ENCODE measurements around the gene ENTR1. TPM values are rescaled to one million over a fixed set of nuclear protein-coding genes. Genes with fewer than 3 reads are reported as not detected.

Gene ENTR1
- 10 to 100 TPM; 45.2 to 55.1 (median 54.5) TPM for polyA plus RNA-seq (ENCODE audit: insufficient read length in 3 of 3)
- long read RNA-seq, donor 1, partial matches to known transcripts: 0 of 4 reads
- long read RNA-seq, donor 1, other reads (novel, unspliced or antisense): 0 of 4 reads
- long read RNA-seq, donor 2, transcript ENTR1-204 (8 exons, 2,129 nt): major isoform, 5 of 7 reads
- long read RNA-seq, donor 2, partial matches to known transcripts: 0 of 7 reads
- long read RNA-seq, donor 2, other reads (novel, unspliced or antisense): 0 of 7 reads
- long read RNA-seq, donor 3, partial matches to known transcripts: 0 of 7 reads
- long read RNA-seq, donor 3, other reads (novel, unspliced or antisense): 0 of 7 reads
- long read RNA-seq, donor 4, transcript ENTR1-204 (8 exons, 2,129 nt): major isoform, 7 of 10 reads
- long read RNA-seq, donor 4, partial matches to known transcripts: 0 of 10 reads
- long read RNA-seq, donor 4, other reads (novel, unspliced or antisense): 0 of 10 reads
- long read RNA-seq, donor 5, partial matches to known transcripts: 7 of 10 reads
- long read RNA-seq, donor 5, other reads (novel, unspliced or antisense): 0 of 10 reads
- long read RNA-seq, donor 6, partial matches to known transcripts: 0 of 3 reads
- long read RNA-seq, donor 6, other reads (novel, unspliced or antisense): 0 of 3 reads
- long read RNA-seq, donor 7, transcript ENTR1-204 (8 exons, 2,129 nt): major isoform, 5 of 12 reads
- long read RNA-seq, donor 7, partial matches to known transcripts: 0 of 12 reads
- long read RNA-seq, donor 7, other reads (novel, unspliced or antisense): 0 of 12 reads
- long read RNA-seq, donor 8, partial matches to known transcripts: 0 of 5 reads
- long read RNA-seq, donor 8, other reads (novel, unspliced or antisense): 0 of 5 reads
- long read RNA-seq, donor 9, partial matches to known transcripts: 0 of 3 reads
- long read RNA-seq, donor 9, other reads (novel, unspliced or antisense): 0 of 3 reads
- long read RNA-seq, donor 10, partial matches to known transcripts: 0 of 6 reads
- long read RNA-seq, donor 10, other reads (novel, unspliced or antisense): 0 of 6 reads
- long read RNA-seq, donor 11, partial matches to known transcripts: 0 of 4 reads
- long read RNA-seq, donor 11, other reads (novel, unspliced or antisense): 0 of 4 reads
- long read RNA-seq, donor 12, partial matches to known transcripts: 0 of 5 reads
- long read RNA-seq, donor 12, other reads (novel, unspliced or antisense): 0 of 5 reads
- long read RNA-seq, donor 13, partial matches to known transcripts: 0 of 5 reads
- long read RNA-seq, donor 13, other reads (novel, unspliced or antisense): 0 of 5 reads
- long read RNA-seq, donor 14: 0 reads
- long read RNA-seq, donor 15, partial matches to known transcripts: 0 of 8 reads
- long read RNA-seq, donor 15, other reads (novel, unspliced or antisense): 0 of 8 reads
- long read RNA-seq, donor 16, transcript ENTR1-204 (8 exons, 2,129 nt): major isoform, 9 of 12 reads
- long read RNA-seq, donor 16, partial matches to known transcripts: 0 of 12 reads
- long read RNA-seq, donor 16, other reads (novel, unspliced or antisense): 0 of 12 reads

- peak; percentile 90 for DNase-seq
Observed at GRCh38 chr9:136410500-136411287, at the start of gene ENTR1, which contains the start of gene PMPCA. TSS of gene ENTR1 (minus strand) at chr9:136410614. CDS start at chr9:136410397, 217 bp downstream. TSS of gene PMPCA (plus strand) at chr9:136410658. CDS start at chr9:136410669, 11 bp downstream.

GRCh38 chr9:136459425-136459824 is 49.0 kb upstream of the ENTR1 start:
- no peak for DNase-seq

GRCh38 chr9:136457326-136457725 is 46.9 kb upstream of the ENTR1 start:
- no peak for DNase-seq

- DNase-seq: no peak
Observed at GRCh38 chr9:136456258-136456657, 45.8 kb upstream of the ENTR1 start.

- no peak for DNase-seq
Observed at GRCh38 chr9:136455043-136456002, 44.9 kb upstream of the ENTR1 start.

GRCh38 chr9:136454026-136454796 is 43.8 kb upstream of the ENTR1 start:
- no peak for DNase-seq

- DNase-seq: no peak
Observed at GRCh38 chr9:136453326-136453725, 42.9 kb upstream of the ENTR1 start.

- DNase-seq: no peak
Observed at GRCh38 chr9:136451221-136451877, 40.9 kb upstream of the ENTR1 start.

- DNase-seq: no peak
Observed at GRCh38 chr9:136448655-136449054, 38.2 kb upstream of the ENTR1 start.

- no peak for DNase-seq
Observed at GRCh38 chr9:136447173-136447778, 36.9 kb upstream of the ENTR1 start.

- no peak for DNase-seq
Observed at GRCh38 chr9:136445799-136446198, 35.4 kb upstream of the ENTR1 start.

GRCh38 chr9:136444102-136444501 is 33.7 kb upstream of the ENTR1 start:
- DNase-seq: no peak

GRCh38 chr9:136443687-136444086 is 33.3 kb upstream of the ENTR1 start:
- DNase-seq: no peak

- DNase-seq: no peak
Observed at GRCh38 chr9:136443087-136443486, 32.7 kb upstream of the ENTR1 start.

GRCh38 chr9:136442265-136442664 is 31.9 kb upstream of the ENTR1 start:
- no peak for DNase-seq

- no peak for DNase-seq
Observed at GRCh38 chr9:136441681-136442245, 31.3 kb upstream of the ENTR1 start.

- no peak for DNase-seq
Observed at GRCh38 chr9:136441191-136441680, 30.8 kb upstream of the ENTR1 start.
